Left colon (tissue), 2 donors: ENCODE results near the gene SWSAP1. TPM values are rescaled to one million over a fixed set of nuclear protein-coding genes. Genes with fewer than 3 reads are reported as not detected.
"Not testable (repeated sequence)": the region's sequence is repeated elsewhere in the genome, so short reads cannot be mapped to it uniquely, and the experiment has no call there.

Source experiments
- ATAC-seq: fragments of 200-7000 bp; cut with Tn5 transposase; one replicate; pipeline ENCODE4 v1.9.1; 2020; ENCODE audit warnings: mild to moderate bottlenecking, moderate library complexity
- DNase-seq, 2 donors: peaks; one replicate each; pipeline ENCODE4 v3.0.0-alpha.2; 2020
- intact Hi-C, 2 donors: fragments of 100-400 bp; cut with DNase I in 1 of 2; cut with micrococcal nuclease in 1 of 2; formaldehyde crosslinking; loops; one replicate each; pipeline versions ENCODE4 v1.11.2 to v1.14.0; 2022; cut with DNase I, micrococcal nuclease
- long read RNA-seq: library from polyadenylated mRNA; unstranded; transcript quantifications from one replicate; pipeline ENCODE4 v2.0.0, GENCODE V29; 2021
- total RNA-seq, 2 donors: library from RNA; stranded (reverse); fragmentation: NEBNext Ultra II Directional; extraction: Animal tissue kit (Norgen Biotek cat#: 25700); gene quantifications; one replicate each; pipeline ENCODE4 v1.2.1, GENCODE V29; 2021
- donor health status: DM: no; HTN: no; CAD: no.
- donor health status: DM: yes; HTN: yes; CAD: no.

SWSAP1 gene
- 1 to 10 TPM; 3.3 to 3.4 TPM for total RNA-seq
- long read RNA-seq, transcript SWSAP1-201 (2 exons, 1,684 nt): major isoform, 8 of 9 reads
- long read RNA-seq, partial matches to known transcripts: 0 of 9 reads
- long read RNA-seq, other reads (novel, unspliced or antisense): 1 of 9 reads

DNA sequence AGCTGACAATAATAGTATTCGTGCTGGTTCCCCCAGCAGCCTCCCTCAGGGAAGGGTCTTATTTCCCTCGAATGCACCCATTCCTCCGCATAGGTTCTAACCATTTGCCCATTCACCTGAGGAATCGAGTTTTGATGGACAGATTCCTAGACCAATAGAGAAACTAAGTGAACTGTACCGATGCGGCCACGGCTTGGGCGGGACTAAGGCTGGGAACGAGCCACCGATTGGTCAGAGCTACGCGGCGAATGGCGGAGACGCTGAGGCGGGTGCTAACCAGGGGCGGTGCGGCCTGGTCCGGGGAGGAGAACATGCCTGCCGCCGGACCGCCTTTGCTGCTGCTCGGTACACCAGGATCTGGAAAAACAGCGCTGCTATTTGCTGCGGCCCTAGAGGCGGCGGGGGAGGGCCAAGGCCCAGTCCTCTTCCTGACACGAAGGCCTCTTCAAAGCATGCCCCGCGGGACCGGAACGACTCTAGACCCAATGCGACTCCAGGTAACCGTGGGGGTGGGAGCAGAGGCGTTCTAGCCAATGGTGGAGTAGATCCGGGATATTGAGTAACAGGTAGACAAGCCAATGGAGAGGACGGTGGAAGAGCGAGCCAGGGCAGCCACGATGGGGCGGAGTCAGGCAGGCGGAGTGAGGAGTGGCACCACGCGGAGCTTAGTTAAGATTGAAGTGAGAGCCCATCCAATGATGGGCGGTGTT is at the start of gene SWSAP1:
SWSAP1 (plus strand) TSS at position 234 of the 710 bp plus-strand sequence; CDS start at position 249, 15 bp downstream.
- intact Hi-C loops: no loop called here
- DNase-seq (peak; percentile 99), ATAC-seq (peak; percentile 90)

DNA sequence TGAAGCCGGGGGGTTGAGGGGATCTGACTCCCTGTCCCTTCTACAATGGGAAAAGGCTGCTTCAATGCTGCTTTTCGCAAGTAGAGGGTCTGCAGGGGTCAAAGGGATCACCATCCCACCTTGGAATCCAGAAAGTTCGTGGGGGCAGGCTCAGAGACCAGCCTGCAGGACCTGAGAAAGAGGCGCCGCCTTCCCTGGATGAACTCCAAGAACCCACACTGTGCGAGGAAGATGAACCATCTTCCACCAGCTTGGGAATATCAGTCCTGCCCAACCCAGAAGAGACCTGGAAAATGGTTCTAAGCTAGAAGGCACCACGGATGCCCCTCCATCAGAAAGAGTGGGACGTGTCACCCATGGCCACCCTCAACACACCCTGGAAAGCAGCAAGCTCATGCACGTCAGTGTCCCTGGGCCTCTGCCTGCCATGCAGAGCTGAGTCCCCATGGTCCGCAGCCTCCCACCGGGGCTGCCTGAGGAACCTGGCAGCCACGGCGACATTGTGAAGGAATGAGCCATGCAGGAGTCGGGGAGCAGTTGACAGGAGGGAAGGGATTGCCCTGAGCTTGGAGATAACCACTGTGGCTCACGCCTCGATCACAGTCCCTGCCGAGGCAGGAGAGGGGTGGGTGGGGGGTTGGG is 49.6 kb upstream of the SWSAP1 start:
- intact Hi-C loops: no loop called here
- DNase-seq (no peak), ATAC-seq (peak; percentile 9)

- no peak for ATAC-seq
- no peak for DNase-seq
- intact Hi-C loops: no loop called here
These were observed 48.9 kb upstream of the SWSAP1 start for GRCh38 chr19:11325544-11325943.

- DNase-seq: no peak
- intact Hi-C loops: no loop called here
- no peak for ATAC-seq
These were observed 44.3 kb upstream of the SWSAP1 start for GRCh38 chr19:11330127-11330526.

DNA sequence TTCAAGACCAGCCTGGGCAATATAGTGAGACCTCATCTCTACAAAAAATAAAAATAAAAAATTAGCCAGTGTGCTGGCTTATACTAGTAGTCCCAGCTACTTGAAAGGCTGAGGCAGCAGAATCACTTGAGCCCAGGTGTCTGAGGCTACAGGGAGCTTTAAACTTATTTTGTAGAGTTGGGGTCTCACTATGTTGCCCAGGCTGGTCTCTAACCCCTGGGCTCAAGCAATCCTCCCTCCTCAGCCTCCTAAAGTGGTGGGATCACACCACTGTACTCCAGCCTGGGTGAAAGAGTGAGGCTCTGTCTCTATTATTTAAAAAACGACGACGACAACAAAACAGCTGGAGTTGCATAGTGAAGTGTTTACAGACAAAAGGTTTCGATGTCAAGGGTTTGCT is 43.0 kb upstream of the SWSAP1 start:
- ATAC-seq (no peak), DNase-seq (no peak)
- intact Hi-C loops: no loop called here

DNA sequence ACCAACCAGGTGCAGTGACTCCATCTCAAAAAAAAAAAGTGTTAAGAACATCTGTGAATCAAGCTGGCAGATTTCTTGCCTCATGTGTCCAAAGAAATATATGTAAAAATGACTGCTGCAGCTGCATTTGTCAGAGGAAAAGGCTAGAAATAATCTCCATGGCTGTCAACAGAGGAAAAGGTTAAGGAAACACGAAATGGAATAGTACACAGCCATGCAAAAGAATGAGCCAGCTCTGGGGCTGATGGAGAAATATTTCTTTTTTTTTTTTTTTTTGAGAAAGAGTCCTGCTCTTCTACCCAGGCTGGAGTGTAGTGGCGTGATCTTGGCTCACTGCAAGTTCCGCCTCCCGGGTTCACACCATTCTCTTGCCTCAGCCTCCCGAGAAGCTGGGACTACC is 41.6 kb upstream of the SWSAP1 start:
- no peak for DNase-seq
- intact Hi-C loops: no loop called here
- ATAC-seq: no peak

DNA sequence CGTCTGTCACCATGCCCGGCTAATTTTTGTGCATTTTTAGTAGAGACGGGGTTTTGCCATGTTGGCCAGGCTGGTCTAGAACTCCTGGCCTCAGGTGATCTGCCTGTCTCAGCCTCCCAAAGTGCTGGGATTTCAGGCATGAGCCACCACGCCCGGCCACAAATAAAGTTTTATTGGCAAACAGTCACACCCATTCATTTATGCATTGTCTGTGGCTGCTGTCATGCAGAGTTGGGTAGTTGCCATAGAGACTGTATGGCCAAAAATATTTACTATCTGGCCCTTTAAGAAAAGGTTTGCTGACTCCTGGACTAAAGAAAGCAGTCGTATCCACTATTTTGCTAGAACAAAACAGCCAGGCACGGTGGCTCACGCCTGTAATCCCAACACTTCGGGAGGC is 40.6 kb upstream of the SWSAP1 start:
- peak; percentile 45 for ATAC-seq
- intact Hi-C loops, DNase-seq: not testable (repeated sequence)

GRCh38 chr19:11335449-11336146 is 38.9 kb upstream of the SWSAP1 start:
- DNase-seq (no peak), ATAC-seq (no peak)
- intact Hi-C loops: no loop called here

GRCh38 chr19:11337080-11337479 is 37.4 kb upstream of the SWSAP1 start:
- intact Hi-C loops: no loop called here
- DNase-seq: no peak
- no peak for ATAC-seq

DNA sequence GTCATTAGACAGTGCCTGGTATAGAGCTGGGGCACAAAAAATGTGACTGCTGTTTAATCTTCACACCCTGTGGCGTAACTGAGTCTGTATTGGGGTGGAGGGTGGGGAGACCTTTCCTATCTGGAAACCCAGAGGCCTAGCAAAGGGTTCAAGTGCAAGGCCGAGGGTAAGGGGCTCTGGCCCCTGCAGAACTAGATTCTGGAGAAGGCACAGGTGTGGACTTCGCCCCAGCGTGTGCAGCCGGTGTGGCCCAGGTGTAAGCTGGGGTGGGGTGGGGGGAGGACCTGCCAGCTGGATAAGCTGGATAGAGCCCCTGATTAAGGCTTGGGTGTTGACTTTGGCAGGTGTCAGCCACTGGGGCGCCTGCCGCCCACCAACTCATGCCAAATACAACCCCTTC is 36.3 kb upstream of the SWSAP1 start:
- peak; percentile 55 to 59 for DNase-seq
- intact Hi-C loops: no loop called here
- ATAC-seq: peak; percentile 56

GRCh38 chr19:11338569-11339253 is 35.8 kb upstream of the SWSAP1 start:
- intact Hi-C loops: no loop called here
- ATAC-seq: peak; percentile 51
- peak in 1 of 2 donors; percentile 37 for DNase-seq

- DNase-seq (peak; percentile 96), ATAC-seq (peak; percentile 92)
- intact Hi-C loops: no loop called here
These were observed 35.0 kb upstream of the SWSAP1 start, which contains the start of gene RAB3D for GRCh38 chr19:11339254-11340098. Gene RAB3D, minus strand, starts transcription at chr19:11339657. Its CDS starts 2,258 bp downstream, at chr19:11337399.

DNA sequence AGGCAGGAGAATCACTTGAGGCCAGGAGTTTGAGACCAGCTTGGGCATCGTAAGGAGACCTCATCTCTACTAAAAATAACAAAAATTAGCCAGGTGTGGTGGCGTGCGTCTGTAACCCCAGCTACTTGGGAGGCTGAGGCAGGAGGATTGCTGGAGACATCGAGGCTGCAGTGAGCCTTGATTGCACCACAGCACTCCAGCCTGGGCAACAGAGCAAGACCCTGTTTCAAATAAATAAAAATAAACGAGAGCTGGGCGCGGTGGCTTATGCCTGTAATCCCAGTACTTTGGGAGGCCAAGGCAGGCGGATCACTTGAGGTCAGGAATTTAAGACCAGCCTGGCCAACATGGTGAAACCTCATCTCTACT is 34.4 kb upstream of the SWSAP1 start:
- ATAC-seq, DNase-seq, intact Hi-C loops: not testable (repeated sequence)

DNA sequence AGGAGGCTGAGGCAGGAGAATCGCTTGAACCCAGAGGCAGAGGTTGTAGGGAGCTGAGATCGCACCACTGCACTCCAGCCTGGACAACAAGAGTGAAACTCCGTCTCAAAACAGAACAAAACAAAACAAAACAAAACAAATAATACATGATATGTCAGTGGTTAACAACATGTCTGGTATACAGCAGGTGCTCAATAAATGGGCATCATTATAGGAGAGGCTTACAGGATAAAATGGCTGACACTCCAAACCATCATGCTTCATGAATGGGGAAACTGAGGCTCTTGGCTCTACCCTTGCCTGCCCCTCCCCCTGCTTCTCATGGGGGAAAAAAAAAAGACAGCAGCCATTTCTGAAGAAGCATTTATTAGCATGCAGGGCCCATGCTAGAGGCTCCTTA is 32.0 kb upstream of the SWSAP1 start:
- DNase-seq: no peak
- ATAC-seq: no peak
- intact Hi-C loops: no loop called here

GRCh38 chr19:11345122-11345803 is 29.2 kb upstream of the SWSAP1 start:
- DNase-seq: no peak
- intact Hi-C loops: no loop called here

GRCh38 chr19:11346104-11346940 is 28.1 kb upstream of the SWSAP1 start, which contains the start of the genes CCDC159 and TMEM205:
Gene CCDC159, plus strand, starts transcription at chr19:11346519. Its CDS starts 88 bp downstream, at chr19:11346607.
Gene TMEM205, minus strand, starts transcription at chr19:11346268. Its CDS starts 649 bp downstream, at chr19:11345619.
- ATAC-seq (peak; percentile 90), DNase-seq (peak; percentile 99)
- intact Hi-C loops: no loop called here

More at GRCh38 chr19:11345122-11345803, 29.2 kb upstream of the SWSAP1 start:
- no peak for ATAC-seq
